Heart right ventricle (tissue), 16 donors: ENCODE results near the gene MAGED4B. TPM values are rescaled to one million over a fixed set of nuclear protein-coding genes. Genes with fewer than 3 reads are reported as not detected.
A peak's percentile ranks its signal among the peaks of the same experiment; 100 is the strongest.
"Not testable (repeated sequence)": the region's sequence is repeated elsewhere in the genome, so short reads cannot be mapped to it uniquely, and the experiment has no call there.

Source experiments
- ATAC-seq, 8 donors: fragments of 200-7000 bp; cut with Tn5 transposase; one replicate each; pipeline ENCODE4 v1.9.1; 2020; ENCODE audit warnings: mild to moderate bottlenecking in 8 of 8, moderate library complexity in 8 of 8, moderate number of reproducible peaks in 1 of 8
- DNase-seq, 2 donors: peaks; one replicate each; pipeline ENCODE4 v3.0.0-alpha.2; 2020
- H3K27ac ChIP-seq, 10 donors: fragments of 200-600 bp; sonication (generic) in 2 of 10; one replicate each; pipeline versions ENCODE4 v1.5.0 to v1.8.0; 2020 to 2022; ENCODE audit warnings: mild to moderate bottlenecking in 3 of 10
- H3K27me3 ChIP-seq, 7 donors: fragments of 200-600 bp; one replicate each; pipeline ENCODE4 v1.8.0; 2021 to 2022; ENCODE audit warnings: mild to moderate bottlenecking in 2 of 7
- H3K36me3 ChIP-seq, 9 donors: fragments of 200-600 bp; sonication (generic) in 1 of 9; one replicate each; pipeline versions ENCODE4 v1.5.0 to v1.8.0; 2020 to 2022; ENCODE audit warnings: mild to moderate bottlenecking in 2 of 9
- H3K4me1 ChIP-seq, 9 donors: fragments of 200-600 bp; sonication (generic) in 1 of 9; one replicate each; pipeline versions ENCODE4 v1.5.0 to v1.8.0; 2020 to 2022; ENCODE audit warnings: mild to moderate bottlenecking in 4 of 9
- H3K4me3 ChIP-seq, 10 donors: fragments of 200-600 bp; sonication (generic) in 2 of 10; one replicate each; pipeline versions ENCODE4 v1.5.0 to v1.8.0; 2020 to 2022; ENCODE audit warnings: mild to moderate bottlenecking in 7 of 10, moderate library complexity in 2 of 10
- H3K9me3 ChIP-seq, 11 donors: fragments of 200-600 bp in 10 of 11; sonication (generic) in 2 of 11; one replicate each; pipeline versions ENCODE4 v1.5.0 to v1.8.0; 2013 to 2022; ENCODE audit warnings: mild to moderate bottlenecking in 2 of 11, control low read depth in 1 of 11, moderate library complexity in 1 of 11
- WGBS, 2 donors: extraction: QIAGEN DNeasy Blood & Tissue Kit; methylation state at CpG; one replicate each; pipeline ENCODE4 v1.1.7; 2013; ENCODE audit warnings: inconsistent platforms in 1 of 2; 5-methylcytosine and 5-hydroxymethylcytosine counted together
- intact Hi-C, 10 donors: fragments of 100-400 bp; cut with DNase I; formaldehyde crosslinking; loops; one replicate each; pipeline versions ENCODE4 v1.11.1 to v1.14.2; 2022
- long read RNA-seq, 3 donors: library from polyadenylated mRNA; unstranded; transcript quantifications; one replicate each; pipeline ENCODE4 v2.0.0, GENCODE V29; 2020 to 2021
- polyA plus RNA-seq, 2 donors: library from polyadenylated mRNA; stranded (reverse); fragments of 200-250 nt; gene quantifications; one replicate each; pipeline ENCODE4 v1.2.3, GENCODE V29; 2013
- total RNA-seq, 10 donors: library from RNA; stranded (reverse); fragmentation: NEBNext Ultra II Directional in 3 of 10; extraction: Animal tissue kit (Norgen Biotek cat#: 25700) in 3 of 10; gene quantifications; one replicate each; pipeline versions ENCODE4 v1.2.1 to v1.2.4, GENCODE V29; 2021 to 2023
- TF ChIP-seq, protein P1 (sequence below), 9 donors: fragments of 200-600 bp; sonication (generic) in 2 of 9; IDR thresholded peaks; one replicate each; pipeline versions ENCODE4 v1.5.0 to v1.8.0; 2021 to 2022; ENCODE audit warnings: antibody characterized with exemption in 9 of 9, mild to moderate bottlenecking in 5 of 9, moderate library complexity in 1 of 9
- donor health status: Arrhythmogenic right ventricular cardiomyopathy.
- donor health status: ischemic (EF 13 %, LVEDD 7.1; RV severe dilation, severe dysfunction).
- donor health status: healthy with polysubstance abuse.
- donor health status: DM: no; HTN: yes; CAD: no.
- donor health status: DM: no; HTN: no; CAD: no.
- donor health status: ischemic (EF 25% LVEDD 6.9; RV normal size, moderate dysfunction).
- donor health status: ischemic (EF 25% LVEDD 5.7; RV mildly dilated, moderate dysfunction).
- donor health status: healthy.
- donor health status: DM: yes; HTN: yes; CAD: no.
- donor health status: Ischemic cardiomyopathy.
- donor health status: ischemic (EF 35%, LVEDD 5.7; RV mildly dilated, moderate dysfunction).
- donor health status: nonischemic (EF 11% LVEDD 7.7; RV severe dilation, severe dysfunction).
- donor health status: DM: yes; HTN: yes; CAD: no.
- donor health status: PGD.
- donor health status: ischemic (EF 29% LVEDD 5.4; RV normal size, mild dysfunction).
- donor health status: nonischemic (EF 23%, LVEDD 6.1; RV moderate dilation, normal function).

The MAGED4B gene, protein sequence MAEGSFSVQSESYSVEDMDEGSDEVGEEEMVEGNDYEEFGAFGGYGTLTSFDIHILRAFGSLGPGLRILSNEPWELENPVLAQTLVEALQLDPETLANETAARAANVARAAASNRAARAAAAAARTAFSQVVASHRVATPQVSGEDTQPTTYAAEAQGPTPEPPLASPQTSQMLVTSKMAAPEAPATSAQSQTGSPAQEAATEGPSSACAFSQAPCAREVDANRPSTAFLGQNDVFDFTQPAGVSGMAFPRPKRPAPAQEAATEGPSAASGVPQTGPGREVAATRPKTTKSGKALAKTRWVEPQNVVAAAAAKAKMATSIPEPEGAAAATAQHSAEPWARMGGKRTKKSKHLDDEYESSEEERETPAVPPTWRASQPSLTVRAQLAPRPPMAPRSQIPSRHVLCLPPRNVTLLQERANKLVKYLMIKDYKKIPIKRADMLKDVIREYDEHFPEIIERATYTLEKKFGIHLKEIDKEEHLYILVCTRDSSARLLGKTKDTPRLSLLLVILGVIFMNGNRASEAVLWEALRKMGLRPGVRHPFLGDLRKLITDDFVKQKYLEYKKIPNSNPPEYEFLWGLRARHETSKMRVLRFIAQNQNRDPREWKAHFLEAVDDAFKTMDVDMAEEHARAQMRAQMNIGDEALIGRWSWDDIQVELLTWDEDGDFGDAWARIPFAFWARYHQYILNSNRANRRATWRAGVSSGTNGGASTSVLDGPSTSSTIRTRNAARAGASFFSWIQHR
- 1 to 10 TPM in 3 of 10 donors, under 1 TPM in 7; 0.51 to 3.6 (median 0.89) TPM for total RNA-seq
- 1 to 10 TPM; 2.1 to 3.2 TPM for polyA plus RNA-seq
- long read RNA-seq, donor 1 = 0 reads
- long read RNA-seq, donor 2, partial matches to known transcripts = 0 of 1 reads
- long read RNA-seq, donor 2, other reads (novel, unspliced or antisense) = 0 of 1 reads
- long read RNA-seq, donor 3, partial matches to known transcripts = 0 of 1 reads
- long read RNA-seq, donor 3, other reads (novel, unspliced or antisense) = 0 of 1 reads

DNA sequence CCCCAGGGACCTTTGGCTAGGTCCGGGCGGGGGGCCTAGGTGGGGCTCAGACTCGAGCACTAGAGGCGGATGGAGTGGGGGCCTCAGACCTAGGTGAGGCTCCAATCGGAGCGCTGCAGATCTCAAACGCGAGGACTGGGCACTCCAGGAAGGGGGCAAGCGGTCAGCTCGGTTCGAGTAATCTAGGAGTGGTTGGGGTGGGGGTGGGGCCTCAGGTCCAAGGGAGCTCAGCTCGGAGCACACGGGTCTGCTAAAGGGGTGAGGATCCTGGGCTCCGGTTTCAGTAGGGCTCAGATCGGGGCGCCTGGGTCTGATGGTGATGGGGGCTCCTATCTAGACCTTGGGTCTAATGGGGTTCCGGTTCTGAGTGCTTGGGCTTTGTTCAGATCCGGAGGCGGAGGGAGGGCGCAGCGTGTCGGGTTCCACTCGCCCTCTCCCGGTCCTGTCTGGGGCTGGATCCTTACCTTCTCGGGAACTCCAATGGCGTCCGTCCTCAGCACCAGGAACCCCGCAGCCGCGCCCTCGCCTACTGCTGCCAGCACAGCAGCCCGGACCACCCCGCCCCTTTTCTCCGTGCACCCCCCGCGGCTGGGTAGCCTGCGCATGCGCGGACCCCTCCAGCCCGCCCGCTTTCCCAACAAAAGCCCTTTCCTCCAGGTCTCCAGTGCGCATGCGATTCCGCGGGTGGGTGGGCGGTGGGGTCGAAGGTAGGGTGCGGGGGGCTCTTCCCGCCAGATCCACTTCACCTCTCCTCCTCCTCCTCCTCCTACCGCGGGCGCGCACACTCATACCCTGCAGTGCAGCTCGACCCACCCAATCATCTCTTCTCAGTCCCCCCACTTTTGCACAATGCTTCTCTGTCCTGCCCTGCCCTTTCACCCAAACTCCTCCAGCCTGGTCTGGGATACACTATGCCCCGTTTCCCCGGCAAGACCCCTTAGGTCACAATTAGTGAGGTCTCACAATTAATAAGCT is at the start of gene MAGED4B:
Gene MAGED4B (minus strand): TSS at position 518 of the 975 bp plus-strand sequence. CDS start 1,011 bp downstream, outside the sequence.
- H3K36me3 ChIP-seq, H3K4me1 ChIP-seq, intact Hi-C loops, H3K9me3 ChIP-seq, DNase-seq, H3K4me3 ChIP-seq, H3K27me3 ChIP-seq, H3K27ac ChIP-seq: not testable (repeated sequence)
- peak in 4 of 8 donors; percentile 11 to 42 (median 31) for ATAC-seq
- no CpG with 5 or more reads among the region's 56 CpGs for WGBS, 2 donors

DNA sequence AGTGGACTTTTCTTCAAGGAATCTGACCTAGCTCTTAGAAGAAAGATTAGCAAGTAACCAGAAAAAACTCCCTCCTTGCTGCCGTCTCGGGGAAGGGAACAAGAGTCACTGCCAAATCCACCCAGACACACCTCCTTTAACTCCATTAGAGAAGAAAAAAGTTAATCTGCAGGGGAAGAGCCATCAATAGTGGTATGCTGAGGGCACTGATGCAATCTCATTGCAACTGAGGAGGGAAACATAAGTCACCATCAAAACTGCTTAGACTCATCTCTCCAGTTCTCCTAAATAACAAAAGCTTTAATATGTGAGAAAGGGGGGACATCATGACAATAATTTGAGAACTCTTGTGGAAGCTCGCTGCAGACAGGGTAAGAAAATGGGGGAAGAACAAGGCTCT is 49.3 kb upstream of the MAGED4B start:
- ATAC-seq = no peak
- WGBS, 2 donors = 56 to 59% methylated on average over 3 of the region's 3 CpGs
- Histone ChIP-seq H3K27ac (no peak overlapping the region), H3K4me3 (no peak overlapping the region), H3K27me3 (no peaks in the 10 kb centered on the region), H3K9me3 (peaks cover 0 to 4% (median 0%) of the 10 kb centered on the region in 11 donors), H3K36me3 (no peaks in the 10 kb centered on the region), H3K4me1 (no peaks in the 10 kb centered on the region)
- TF ChIP-seq, protein P1, sequence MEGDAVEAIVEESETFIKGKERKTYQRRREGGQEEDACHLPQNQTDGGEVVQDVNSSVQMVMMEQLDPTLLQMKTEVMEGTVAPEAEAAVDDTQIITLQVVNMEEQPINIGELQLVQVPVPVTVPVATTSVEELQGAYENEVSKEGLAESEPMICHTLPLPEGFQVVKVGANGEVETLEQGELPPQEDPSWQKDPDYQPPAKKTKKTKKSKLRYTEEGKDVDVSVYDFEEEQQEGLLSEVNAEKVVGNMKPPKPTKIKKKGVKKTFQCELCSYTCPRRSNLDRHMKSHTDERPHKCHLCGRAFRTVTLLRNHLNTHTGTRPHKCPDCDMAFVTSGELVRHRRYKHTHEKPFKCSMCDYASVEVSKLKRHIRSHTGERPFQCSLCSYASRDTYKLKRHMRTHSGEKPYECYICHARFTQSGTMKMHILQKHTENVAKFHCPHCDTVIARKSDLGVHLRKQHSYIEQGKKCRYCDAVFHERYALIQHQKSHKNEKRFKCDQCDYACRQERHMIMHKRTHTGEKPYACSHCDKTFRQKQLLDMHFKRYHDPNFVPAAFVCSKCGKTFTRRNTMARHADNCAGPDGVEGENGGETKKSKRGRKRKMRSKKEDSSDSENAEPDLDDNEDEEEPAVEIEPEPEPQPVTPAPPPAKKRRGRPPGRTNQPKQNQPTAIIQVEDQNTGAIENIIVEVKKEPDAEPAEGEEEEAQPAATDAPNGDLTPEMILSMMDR (IDR thresholded peaks at IDR 0.05) = no peak
- intact Hi-C loops = no loop called here
- no peak for DNase-seq

DNA sequence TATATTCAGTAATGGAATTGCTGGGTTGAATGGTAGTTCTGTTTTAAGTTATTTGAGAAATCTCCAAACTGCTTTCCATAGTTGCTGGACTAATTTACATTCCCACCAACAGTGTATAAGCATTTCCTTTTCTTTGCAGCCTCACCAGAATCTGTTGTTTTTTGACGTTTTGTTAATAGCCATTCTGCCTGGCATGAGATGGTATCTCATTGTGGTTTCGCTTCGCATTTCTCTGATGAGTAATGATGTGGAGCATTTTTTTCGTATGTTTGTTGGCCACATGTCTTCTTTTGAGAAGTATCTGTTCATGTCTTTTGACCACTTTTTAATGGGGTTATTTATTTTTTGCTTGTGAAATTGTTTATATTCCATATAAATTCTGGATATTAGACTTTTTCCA is 13.6 kb upstream of the MAGED4B start:
- Histone ChIP-seq H3K27me3 (peaks cover 0 to 14% (median 0%) of the 10 kb centered on the region in 7 donors), H3K27ac (no peak overlapping the region), H3K9me3 (no peaks in the 10 kb centered on the region), H3K36me3 (no peaks in the 10 kb centered on the region), H3K4me3 (no peak overlapping the region), H3K4me1 (no peaks in the 10 kb centered on the region)
- ATAC-seq = no peak
- 73 to 77% methylated on average over 4 of the region's 4 CpGs for WGBS, 2 donors
- intact Hi-C loops = no loop called here
- TF ChIP-seq, protein P1 (IDR thresholded peaks at IDR 0.05) = no peak
- DNase-seq = no peak

DNA sequence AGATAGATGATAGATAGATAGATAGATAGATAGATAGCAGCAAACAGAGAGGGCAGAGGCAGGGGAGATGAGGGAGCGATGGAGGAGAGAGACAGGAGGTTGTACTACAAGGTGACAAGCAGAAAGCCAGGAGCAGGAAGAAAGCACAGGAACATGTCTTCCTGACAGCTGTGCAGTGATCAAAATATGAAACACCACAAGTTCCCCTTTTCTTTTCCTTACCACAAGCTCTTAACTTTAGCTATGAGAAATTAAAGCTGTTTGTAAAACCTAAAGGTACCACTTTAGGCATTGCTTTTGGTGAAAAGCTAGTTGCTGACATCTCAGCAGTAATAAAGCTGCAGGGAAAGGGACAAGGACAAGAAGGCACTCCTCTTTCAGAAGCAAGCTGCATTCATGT is 9.1 kb upstream of the MAGED4B start:
- no peak overlapping the region for H3K27ac ChIP-seq
- intact Hi-C loops = no loop called here
- ATAC-seq = no peak
- H3K27me3 ChIP-seq = peaks cover 0 to 9% (median 0%) of the 10 kb centered on the region in 7 donors
- TF ChIP-seq, protein P1 (IDR thresholded peaks at IDR 0.05) = no peak
- H3K9me3 ChIP-seq = no peaks in the 10 kb centered on the region
- WGBS, 2 donors = 0 to 67% methylated on average over 1 of the region's 1 CpG
- no peaks in the 10 kb centered on the region for H3K36me3 ChIP-seq
- no peak for DNase-seq
- no peak overlapping the region for H3K4me3 ChIP-seq
- no peaks in the 10 kb centered on the region for H3K4me1 ChIP-seq

DNA sequence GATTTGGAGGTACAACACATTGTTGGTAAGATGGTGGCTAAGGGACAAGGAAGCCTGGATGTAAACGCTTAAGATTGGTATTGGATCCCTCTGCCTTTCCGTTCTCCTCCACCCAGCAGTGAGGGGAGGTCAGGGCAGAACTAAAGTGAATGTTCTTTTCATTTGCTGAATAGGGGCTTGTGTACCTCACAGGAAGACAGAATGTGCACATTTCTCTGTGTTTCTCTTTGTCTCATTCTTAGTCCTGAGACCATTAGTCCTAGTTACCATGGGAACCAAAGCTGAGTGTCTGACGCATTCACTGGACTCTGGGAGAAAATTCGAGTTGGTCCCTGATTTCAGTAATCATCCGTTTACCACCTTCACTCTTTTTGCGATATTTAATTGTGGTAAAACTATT is 26.7 kb downstream of the MAGED4B start:
- ATAC-seq, H3K4me1 ChIP-seq, intact Hi-C loops, H3K9me3 ChIP-seq, DNase-seq, H3K36me3 ChIP-seq, H3K27ac ChIP-seq, H3K4me3 ChIP-seq: not testable (repeated sequence)
- WGBS, 2 donors = no CpG with 5 or more reads among the region's 6 CpGs
- H3K27me3 ChIP-seq = peaks cover 0 to 20% (median 0%) of the 10 kb centered on the region in 7 donors
